GM18507 (cell line): ENCODE measurements around the gene CD82.

ENCODE experiments used
- DNase-seq: peaks from one replicate; pipeline ENCODE4 v3.0.0; 2011; ENCODE audit warnings: low read depth; ENCODE audit not compliant: insufficient read length; ENCODE audit errors: extremely low spot score
- FAIRE-seq: peaks from 2 replicates; lab custom pipeline; 2011; peaks lifted over from hg19 to GRCh38; lab: Jason Lieb, UNC

The CD82 gene

GRCh38 chr11:44610186-44610955 is 44.9 kb downstream of the CD82 start:
- FAIRE-seq (no peak), DNase-seq (no peak)

- FAIRE-seq (peak; percentile 42), DNase-seq (no peak)
These were observed 45.6 kb downstream of the CD82 start for GRCh38 chr11:44611088-44611487.

GRCh38 chr11:44611687-44612434 is 46.4 kb downstream of the CD82 start:
- FAIRE-seq (peak; percentile 95), DNase-seq (no peak)

- peak; percentile 71 for FAIRE-seq
These were observed 47.7 kb downstream of the CD82 start for GRCh38 chr11:44613153-44613552.

GRCh38 chr11:44614281-44614775 is 48.9 kb downstream of the CD82 start:
- FAIRE-seq (no peak), DNase-seq (no peak)

More at GRCh38 chr11:44613153-44613552, 47.7 kb downstream of the CD82 start:
- DNase-seq: no peak

- FAIRE-seq: no peak
- no peak for DNase-seq
These were observed 49.7 kb downstream of the CD82 start for GRCh38 chr11:44615041-44615755.

GRCh38 chr11:44615913-44616791 is 50.7 kb downstream of the CD82 start:
- FAIRE-seq: no peak
- DNase-seq: no peak

GRCh38 chr11:44617671-44618461 is 52.4 kb downstream of the CD82 start:
- DNase-seq: no peak
- no peak for FAIRE-seq

GRCh38 chr11:44618561-44619425 is 53.3 kb downstream of the CD82 start:
- FAIRE-seq (no peak), DNase-seq (no peak)

GRCh38 chr11:44620328-44620725 is 54.9 kb downstream of the CD82 start:
- no peak for DNase-seq
- no peak for FAIRE-seq

- DNase-seq (no peak), FAIRE-seq (no peak)
These were observed 55.7 kb downstream of the CD82 start for GRCh38 chr11:44621140-44621681.

- DNase-seq (no peak), FAIRE-seq (no peak)
These were observed 56.3 kb downstream of the CD82 start for GRCh38 chr11:44621784-44622183.

- DNase-seq: no peak
- FAIRE-seq: no peak
These were observed 56.8 kb downstream of the CD82 start for GRCh38 chr11:44622190-44622650.

- no peak for DNase-seq
- no peak for FAIRE-seq
These were observed 57.3 kb downstream of the CD82 start for GRCh38 chr11:44622721-44623258.

- DNase-seq (no peak), FAIRE-seq (no peak)
These were observed 57.9 kb downstream of the CD82 start for GRCh38 chr11:44623341-44623730.

- FAIRE-seq (no peak), DNase-seq (no peak)
These were observed 58.4 kb downstream of the CD82 start for GRCh38 chr11:44623731-44624491.
